ENCODE measurements around the gene GRN.

Gene GRN

GRCh38 chr17:44344939-44345453, at the start of gene GRN:
GRN (plus strand) TSS chr17:44345302; CDS start chr17:44349165, 3,863 bp downstream.
- DNase-seq (ENCODE audit: insufficient read length, low spot score) (peak; percentile 88), FAIRE-seq (peak; percentile 99)

DNA sequence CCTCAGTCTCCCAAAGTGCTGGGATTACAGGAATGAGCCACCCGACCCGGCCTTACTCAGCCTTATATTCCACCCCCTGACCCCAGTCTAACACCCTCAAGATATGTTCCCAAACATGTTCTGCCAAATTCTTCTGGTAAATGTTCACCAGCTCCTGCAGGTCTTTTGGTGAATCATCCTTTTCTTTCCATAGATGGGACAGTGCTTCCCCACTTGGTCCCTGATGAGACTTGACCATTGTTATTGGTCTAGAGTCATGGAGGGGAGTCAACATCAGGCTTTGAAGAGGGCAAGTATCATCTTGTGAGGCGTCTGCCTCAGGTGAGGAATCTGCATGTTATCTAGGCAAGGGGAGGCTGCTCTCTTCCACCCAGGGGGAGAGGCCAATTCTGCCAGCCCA, 47.1 kb upstream of the GRN start:
- DNase-seq (ENCODE audit: insufficient read length, low spot score) (no peak), FAIRE-seq (no peak)

GRCh38 chr17:44304651-44305050, 40.5 kb upstream of the GRN start:
- FAIRE-seq (no peak), DNase-seq (ENCODE audit: insufficient read length, low spot score) (no peak)

DNA sequence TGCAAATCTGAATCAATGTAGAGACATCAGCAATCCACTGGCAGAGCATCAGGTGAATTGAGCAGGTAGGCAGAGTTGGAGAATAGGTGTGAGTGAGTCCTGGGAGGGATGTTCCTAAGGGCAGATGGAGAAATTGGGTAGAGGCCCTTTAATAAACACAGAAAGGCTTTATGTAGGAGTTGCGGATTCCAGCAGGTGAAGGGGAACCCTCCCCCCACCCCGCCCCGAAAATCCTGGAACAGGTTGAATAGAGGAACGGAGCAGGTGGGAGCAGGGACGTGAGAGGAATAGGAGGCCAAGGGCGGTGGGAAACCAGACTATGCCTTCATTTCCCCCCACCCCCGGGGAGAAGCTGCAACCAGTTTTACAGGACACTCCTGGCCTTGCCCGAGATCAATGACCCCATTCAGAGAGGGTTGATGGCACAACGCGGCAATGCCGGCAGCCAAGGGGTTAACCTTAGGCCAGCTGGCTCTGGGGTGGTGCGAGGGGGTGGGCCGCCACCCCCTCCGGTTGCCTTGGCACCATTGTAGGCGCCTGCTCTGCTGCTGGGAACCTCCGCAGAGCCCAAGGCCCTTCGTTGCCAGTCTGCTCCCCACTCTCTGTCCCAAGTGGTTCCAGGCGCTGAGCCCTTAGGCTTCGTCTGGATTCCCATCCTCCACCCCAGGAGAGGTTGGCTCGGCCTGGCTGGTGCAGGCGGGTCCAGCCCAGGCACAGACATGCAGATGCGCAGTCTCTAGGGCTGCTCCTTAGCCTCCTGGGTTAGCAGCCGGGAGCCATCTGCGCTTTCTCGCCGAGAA, 37.5 kb upstream of the GRN start:
- no peak for FAIRE-seq

GRCh38 chr17:44308320-44308818, 36.7 kb upstream of the GRN start, which contains the start of gene RUNDC3A:
RUNDC3A (plus strand) TSS chr17:44308601; CDS start chr17:44308833, 232 bp downstream.
- DNase-seq (ENCODE audit: insufficient read length, low spot score), result peak; percentile 88
- FAIRE-seq, result peak; percentile 31

More for the DNA sequence above, 37.5 kb upstream of the GRN start:
- DNase-seq (ENCODE audit: insufficient read length, low spot score), result no peak

GRCh38 chr17:44308865-44309264, 36.2 kb upstream of the GRN start:
- FAIRE-seq (no peak), DNase-seq (ENCODE audit: insufficient read length, low spot score) (no peak)

- no peak for DNase-seq (ENCODE audit: insufficient read length, low spot score)
- no peak for FAIRE-seq
Observed at GRCh38 chr17:44309472-44309871, 35.6 kb upstream of the GRN start.

- DNase-seq (ENCODE audit: insufficient read length, low spot score) (no peak), FAIRE-seq (no peak)
Observed at GRCh38 chr17:44310188-44310587, 34.9 kb upstream of the GRN start.

DNA sequence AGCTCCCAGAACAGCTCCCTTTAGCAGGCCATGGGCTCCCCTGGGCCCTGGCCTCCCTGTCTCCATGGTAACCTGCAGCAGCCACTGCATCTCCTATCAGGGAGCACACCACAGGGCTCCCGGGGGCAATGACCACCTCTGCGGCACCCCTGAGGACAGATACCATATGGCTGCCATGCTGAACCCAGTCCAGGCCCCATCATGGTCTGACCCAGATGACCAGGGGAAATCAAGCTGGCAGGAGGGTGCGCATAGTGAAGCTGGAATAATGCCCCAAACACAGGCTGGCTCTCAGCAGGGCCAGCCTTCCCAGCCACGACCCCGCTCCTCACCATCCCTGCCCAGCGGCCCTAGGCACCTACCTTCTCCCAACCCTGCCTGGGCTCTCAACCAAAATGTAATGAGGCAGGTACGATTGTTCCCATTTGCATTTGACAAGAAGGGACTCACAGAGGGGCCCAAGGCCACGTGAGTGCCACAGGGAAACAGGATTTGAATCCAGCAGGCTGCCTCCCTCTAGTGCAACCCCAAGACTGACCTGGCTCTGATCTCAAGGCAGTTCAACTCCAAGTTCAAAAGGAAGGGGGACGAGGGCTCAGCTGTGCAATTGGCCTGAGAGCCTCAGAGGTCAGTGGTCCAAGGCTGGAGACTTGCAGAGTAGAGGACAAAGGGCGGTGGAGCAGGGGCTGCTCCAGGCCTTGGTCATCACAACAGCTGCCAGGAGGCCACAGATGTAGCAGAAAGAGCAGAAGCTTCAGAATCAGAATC, 34.3 kb upstream of the GRN start:
- FAIRE-seq (no peak), DNase-seq (ENCODE audit: insufficient read length, low spot score) (no peak)

DNA sequence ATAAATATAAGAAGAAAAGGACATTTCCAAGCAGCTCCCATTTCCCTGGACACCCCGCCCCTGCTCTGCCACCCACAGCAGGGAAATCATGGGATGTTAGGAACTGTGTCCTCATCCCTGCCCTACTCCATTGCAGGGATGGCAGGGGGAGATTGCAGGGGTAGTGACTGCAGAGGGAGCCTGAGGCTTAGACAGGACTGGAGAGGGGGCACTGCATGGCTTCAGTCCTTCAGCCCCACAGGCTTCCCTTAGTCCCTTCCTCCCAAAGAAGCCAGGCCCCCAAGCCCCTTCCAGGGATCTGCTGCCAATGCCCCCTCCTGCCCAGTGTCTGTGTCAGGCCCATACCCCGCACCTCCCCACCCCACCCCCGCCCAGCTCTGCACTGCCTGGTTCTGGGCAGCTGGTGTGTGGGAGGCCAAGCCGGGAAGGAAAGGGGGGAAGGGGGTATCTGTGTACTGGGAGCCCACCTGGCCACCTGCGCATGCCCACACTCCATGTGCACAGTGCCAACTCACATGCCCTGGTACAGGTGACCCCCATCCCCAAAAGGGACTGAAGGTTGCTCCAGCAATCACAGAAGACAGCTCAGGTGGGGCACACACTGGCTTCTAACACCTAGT, 33.4 kb upstream of the GRN start:
- DNase-seq (ENCODE audit: insufficient read length, low spot score), result no peak
- FAIRE-seq, result no peak

DNA sequence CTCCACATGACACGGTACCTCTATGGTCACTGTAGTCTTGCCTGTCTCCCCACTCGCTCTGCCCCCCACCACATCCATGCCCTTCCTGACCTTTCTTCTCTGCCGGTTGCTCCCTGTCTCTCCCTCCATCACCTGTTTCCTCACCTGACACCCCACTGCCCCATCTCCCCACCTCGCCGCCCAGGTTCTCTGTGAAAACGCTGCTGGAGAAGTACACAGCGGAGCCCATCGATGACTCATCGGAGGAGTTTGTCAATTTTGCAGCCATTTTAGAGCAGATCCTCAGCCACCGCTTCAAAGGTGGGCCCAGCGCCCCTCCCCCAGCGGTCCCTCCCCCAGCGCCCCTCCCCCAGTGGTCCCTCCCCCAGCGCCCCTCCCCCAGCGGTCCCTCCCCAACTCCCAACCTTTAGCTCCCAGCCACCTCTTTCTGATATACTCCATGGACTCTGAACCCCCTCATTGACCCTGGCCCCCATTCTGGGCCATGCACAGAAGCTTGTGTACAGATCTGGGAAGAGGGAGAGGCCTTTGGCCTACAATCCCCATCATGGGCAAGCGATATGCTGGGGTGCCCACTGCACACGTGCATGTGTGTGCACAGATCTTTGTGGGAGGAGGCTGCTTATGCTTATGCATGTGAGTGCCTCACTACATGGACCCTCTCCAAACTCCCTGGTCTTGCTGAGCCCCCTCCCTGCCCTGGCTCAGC, 32.6 kb upstream of the GRN start:
- DNase-seq (ENCODE audit: insufficient read length, low spot score), result no peak
- FAIRE-seq, result no peak

- no peak for FAIRE-seq
- DNase-seq (ENCODE audit: insufficient read length, low spot score), result no peak
Observed at GRCh38 chr17:44314031-44314430, 31.1 kb upstream of the GRN start.

- DNase-seq (ENCODE audit: insufficient read length, low spot score) (no peak), FAIRE-seq (no peak)
Observed at GRCh38 chr17:44314524-44314868, 30.6 kb upstream of the GRN start.

DNA sequence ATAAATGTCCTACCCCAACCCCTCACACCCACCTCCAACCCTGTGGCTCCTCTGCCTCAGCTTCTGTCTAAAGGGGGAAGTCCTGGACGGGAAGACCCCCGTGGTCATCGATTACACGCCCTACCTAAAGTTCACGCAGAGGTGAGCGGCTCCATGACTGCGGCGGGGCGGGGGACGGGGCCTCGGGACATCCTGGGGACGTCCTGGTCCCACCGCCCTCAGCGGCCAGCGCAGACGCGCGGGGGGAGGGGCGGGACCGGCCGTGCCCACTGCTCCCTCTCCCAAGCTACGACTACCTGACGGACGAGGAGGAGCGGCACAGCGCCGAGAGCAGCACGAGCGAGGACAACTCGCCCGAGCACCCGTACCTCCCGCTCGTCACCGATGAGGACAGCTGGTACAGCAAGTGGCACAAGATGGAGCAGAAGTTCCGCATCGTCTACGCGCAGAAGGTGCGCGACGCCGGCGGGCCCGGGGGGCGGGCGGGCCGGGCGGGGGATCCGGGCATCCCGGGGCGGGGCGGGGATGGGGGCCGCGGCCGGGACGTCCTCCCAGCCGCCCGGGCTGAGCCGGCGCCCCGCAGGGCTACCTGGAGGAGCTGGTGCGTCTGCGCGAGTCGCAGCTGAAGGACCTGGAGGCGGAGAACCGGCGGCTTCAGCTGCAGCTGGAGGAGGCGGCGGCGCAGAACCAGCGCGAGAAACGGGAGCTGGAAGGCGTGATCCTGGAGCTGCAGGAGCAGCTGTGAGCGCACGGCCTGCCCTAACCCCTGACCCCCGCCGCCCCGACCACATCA, 30.0 kb upstream of the GRN start:
- FAIRE-seq (no peak), DNase-seq (ENCODE audit: insufficient read length, low spot score) (peak; percentile 58)

GRCh38 chr17:44315760-44316731, 29.1 kb upstream of the GRN start:
- no peak for FAIRE-seq
- peak; percentile 19 for DNase-seq (ENCODE audit: insufficient read length, low spot score)

- no peak for FAIRE-seq
- no peak for DNase-seq (ENCODE audit: insufficient read length, low spot score)
Observed at GRCh38 chr17:44317545-44317944, 27.6 kb upstream of the GRN start.

DNA sequence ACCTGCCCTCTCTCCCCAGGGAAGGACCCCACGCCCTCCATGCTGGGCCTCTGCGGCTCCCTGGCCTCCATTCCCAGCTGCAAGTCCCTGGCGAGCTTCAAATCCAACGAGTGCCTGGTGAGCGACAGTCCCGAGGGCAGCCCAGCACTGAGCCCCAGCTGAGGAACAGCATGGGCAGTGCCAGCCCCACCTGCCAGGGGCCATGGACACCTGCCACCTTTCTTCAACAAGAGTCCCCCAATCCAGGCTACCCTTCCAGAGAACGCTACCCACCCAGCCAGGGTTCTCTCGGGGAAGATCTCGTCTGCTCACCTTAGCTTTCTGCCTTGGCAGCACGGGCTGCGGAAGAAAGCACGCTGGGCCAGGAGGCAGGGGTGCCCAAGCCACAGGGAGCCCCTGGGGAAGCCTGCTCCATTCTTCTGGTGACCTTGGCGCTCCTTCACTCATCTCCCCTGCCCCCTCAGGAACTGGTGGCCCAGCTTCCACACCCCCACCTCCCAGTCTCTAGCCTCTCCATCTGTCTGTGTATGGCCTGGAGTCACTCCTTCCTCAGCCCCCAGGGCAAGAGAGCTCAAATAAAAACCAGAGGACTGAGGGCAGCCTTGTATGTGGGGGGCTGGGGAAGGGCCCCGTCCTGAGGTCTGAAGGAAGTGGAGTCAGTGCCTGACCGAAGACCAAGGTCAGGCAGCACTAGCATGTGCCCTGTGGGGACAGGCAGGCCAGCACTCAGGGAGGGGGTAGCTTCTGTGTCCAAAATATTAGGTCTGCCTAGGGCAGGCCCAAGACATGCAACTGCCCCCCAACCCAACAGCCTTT, 26.8 kb upstream of the GRN start:
- FAIRE-seq, result no peak
- DNase-seq (ENCODE audit: insufficient read length, low spot score), result no peak

GRCh38 chr17:44320066-44320465, 25.0 kb upstream of the GRN start:
- no peak for FAIRE-seq
- DNase-seq (ENCODE audit: insufficient read length, low spot score), result no peak
